Measurements from ENCODE around the gene SPATA6.

Gene SPATA6

GRCh38 chr1:48495911-48496310, 23.9 kb upstream of the SPATA6 start:
- TF ChIP-seq, protein P1, sequence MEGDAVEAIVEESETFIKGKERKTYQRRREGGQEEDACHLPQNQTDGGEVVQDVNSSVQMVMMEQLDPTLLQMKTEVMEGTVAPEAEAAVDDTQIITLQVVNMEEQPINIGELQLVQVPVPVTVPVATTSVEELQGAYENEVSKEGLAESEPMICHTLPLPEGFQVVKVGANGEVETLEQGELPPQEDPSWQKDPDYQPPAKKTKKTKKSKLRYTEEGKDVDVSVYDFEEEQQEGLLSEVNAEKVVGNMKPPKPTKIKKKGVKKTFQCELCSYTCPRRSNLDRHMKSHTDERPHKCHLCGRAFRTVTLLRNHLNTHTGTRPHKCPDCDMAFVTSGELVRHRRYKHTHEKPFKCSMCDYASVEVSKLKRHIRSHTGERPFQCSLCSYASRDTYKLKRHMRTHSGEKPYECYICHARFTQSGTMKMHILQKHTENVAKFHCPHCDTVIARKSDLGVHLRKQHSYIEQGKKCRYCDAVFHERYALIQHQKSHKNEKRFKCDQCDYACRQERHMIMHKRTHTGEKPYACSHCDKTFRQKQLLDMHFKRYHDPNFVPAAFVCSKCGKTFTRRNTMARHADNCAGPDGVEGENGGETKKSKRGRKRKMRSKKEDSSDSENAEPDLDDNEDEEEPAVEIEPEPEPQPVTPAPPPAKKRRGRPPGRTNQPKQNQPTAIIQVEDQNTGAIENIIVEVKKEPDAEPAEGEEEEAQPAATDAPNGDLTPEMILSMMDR (conservative IDR thresholded peaks at IDR 0.05; ENCODE audit: control insufficient read depth, insufficient read depth, low read depth, low read length): no peak
- no peak for DNase-seq (ENCODE audit: low read depth)
- no peak overlapping the region for H3K4me3 ChIP-seq (ENCODE audit: control insufficient read depth, low read depth, low read length)

DNA sequence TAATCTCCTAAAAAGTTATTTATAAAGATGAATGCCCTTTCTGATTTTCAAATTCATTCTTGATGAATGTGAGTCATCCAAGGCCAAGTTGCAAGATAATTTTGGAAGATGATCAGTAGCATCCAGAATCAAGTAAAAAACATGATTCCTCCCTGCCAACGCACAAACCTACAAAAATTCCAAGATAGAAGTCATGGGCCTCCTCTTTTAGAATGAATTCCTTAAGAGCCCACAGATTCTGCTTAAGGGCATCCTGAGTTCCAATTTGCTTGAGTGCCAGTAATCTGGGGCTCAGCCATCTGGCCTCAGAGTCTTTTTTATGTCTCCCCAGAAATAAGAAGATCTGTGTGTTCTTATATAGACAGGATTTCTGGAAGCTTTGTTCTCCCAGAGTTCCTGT, 23.2 kb upstream of the SPATA6 start:
- TF ChIP-seq, protein P1 (conservative IDR thresholded peaks at IDR 0.05; ENCODE audit: control insufficient read depth, insufficient read depth, low read depth, low read length): no peak
- no peak overlapping the region for H3K4me3 ChIP-seq (ENCODE audit: control insufficient read depth, low read depth, low read length)
- no peak for DNase-seq (ENCODE audit: low read depth)

- peak; percentile 92 for DNase-seq (ENCODE audit: low read depth)
- no peak overlapping the region for H3K4me3 ChIP-seq (ENCODE audit: control insufficient read depth, low read depth, low read length)
- TF ChIP-seq, protein P1 (conservative IDR thresholded peaks at IDR 0.05; ENCODE audit: control insufficient read depth, insufficient read depth, low read depth, low read length): no peak
Observed at GRCh38 chr1:48493970-48494769, 22.2 kb upstream of the SPATA6 start.

- no peak overlapping the region for H3K4me3 ChIP-seq (ENCODE audit: control insufficient read depth, low read depth, low read length)
- TF ChIP-seq, protein P1 (conservative IDR thresholded peaks at IDR 0.05; ENCODE audit: control insufficient read depth, insufficient read depth, low read depth, low read length): no peak
- no peak for DNase-seq (ENCODE audit: low read depth)
Observed at GRCh38 chr1:48493041-48493440, 21.0 kb upstream of the SPATA6 start.

- no peak overlapping the region for H3K4me3 ChIP-seq (ENCODE audit: control insufficient read depth, low read depth, low read length)
- DNase-seq (ENCODE audit: low read depth): no peak
- TF ChIP-seq, protein P1 (conservative IDR thresholded peaks at IDR 0.05; ENCODE audit: control insufficient read depth, insufficient read depth, low read depth, low read length): no peak
Observed at GRCh38 chr1:48492392-48492791, 20.4 kb upstream of the SPATA6 start.

DNA sequence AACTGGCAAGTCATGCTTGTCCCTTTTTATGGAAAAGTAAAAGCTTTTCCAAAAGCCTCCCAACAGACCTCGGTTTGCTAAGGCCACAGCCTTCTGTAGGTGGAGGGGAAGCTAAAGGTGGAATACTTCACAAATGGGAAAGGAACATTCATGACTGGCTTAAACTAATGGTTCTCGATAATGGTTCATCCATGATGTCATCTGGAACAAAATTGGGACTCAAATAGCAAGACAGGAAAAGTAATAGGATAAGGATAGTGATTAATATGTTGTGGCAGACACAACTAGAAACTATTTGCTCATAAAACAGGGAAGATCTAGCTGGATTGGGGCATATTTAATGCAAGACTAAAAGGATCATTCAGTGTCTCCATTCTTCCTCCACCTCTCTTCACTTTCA, 16.7 kb upstream of the SPATA6 start:
- no peak for DNase-seq (ENCODE audit: low read depth)
- TF ChIP-seq, protein P1 (conservative IDR thresholded peaks at IDR 0.05; ENCODE audit: control insufficient read depth, insufficient read depth, low read depth, low read length): no peak
- no peak overlapping the region for H3K4me3 ChIP-seq (ENCODE audit: control insufficient read depth, low read depth, low read length)
